ENCODE data around the gene EPB41L4A. TPM values are rescaled to one million over a fixed set of nuclear protein-coding genes. Genes with fewer than 3 reads are reported as not detected.
A peak's percentile ranks its signal among the peaks of the same experiment; 100 is the strongest.

The EPB41L4A gene
- total and polyA plus RNA-seq, 5 experiments from 2014 or later, result 0.06 to 2.9 (median 0.19) TPM; not detected in 1

DNA sequence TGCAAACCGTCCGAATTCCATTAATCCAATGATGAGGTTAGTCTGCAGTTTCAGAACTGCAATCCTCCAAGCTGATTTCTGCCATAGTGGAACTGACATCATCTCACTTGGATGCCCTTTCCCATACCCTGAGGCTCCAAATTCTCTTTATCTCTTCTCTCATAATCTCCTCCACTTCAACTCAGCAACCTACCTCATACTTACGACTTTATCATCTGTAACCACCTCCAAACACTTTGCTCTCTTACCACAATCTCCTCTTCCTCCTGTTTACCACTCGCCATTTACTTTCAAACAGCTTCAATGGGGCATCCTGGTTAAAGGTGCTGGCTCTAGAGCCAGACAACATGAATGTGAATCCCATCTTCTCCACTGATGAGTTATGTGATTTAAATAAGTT is 223.2 kb downstream of the EPB41L4A start:
- no peak overlapping the region for H3K4me3 Mint-ChIP-seq
- H3K27me3 Mint-ChIP-seq, result peaks cover 11 to 22% (median 13%) of the 10 kb centered on the region in 5 donors
- POLR2A ChIA-PET, result no interaction called here
- no peaks in the 10 kb centered on the region for H3K36me3 Mint-ChIP-seq
- no peaks in the 10 kb centered on the region for H3K4me1 Mint-ChIP-seq
- DNase-seq (no peak), ATAC-seq (no peak)
- no peak overlapping the region for H3K27ac Mint-ChIP-seq
- H3K9me3 Mint-ChIP-seq, result no peaks in the 10 kb centered on the region

- Mint-ChIP-seq H3K9me3 (no peaks in the 10 kb centered on the region), H3K4me1 (no peaks in the 10 kb centered on the region), H3K4me3 (no peak overlapping the region), H3K27me3 (peaks cover 11 to 33% (median 17%) of the 10 kb centered on the region in 5 donors), H3K36me3 (no peaks in the 10 kb centered on the region), H3K27ac (no peak overlapping the region)
- ATAC-seq (no peak), DNase-seq (no peak)
- POLR2A ChIA-PET, result no interaction called here
Measured at GRCh38 chr5:112192866-112193265, 226.2 kb downstream of the EPB41L4A start.

DNA sequence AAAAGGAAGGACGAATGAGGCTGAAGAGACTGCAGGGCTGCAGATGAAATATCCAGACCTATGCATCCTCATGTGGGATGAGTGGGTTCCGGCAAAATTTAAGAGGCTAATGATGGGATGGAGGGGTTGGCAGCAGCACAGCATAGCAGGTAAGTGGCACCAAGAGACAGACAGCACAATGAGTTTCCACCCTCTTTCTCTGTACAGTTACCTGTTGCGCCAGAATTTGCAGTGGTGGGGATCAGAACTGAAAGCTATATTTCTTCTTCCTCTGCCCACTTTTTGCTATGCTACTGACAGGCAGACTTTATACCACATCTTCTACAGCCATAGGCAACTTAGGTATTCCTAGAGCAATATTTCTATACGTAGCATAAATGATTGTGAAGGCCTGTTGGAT is 227.0 kb downstream of the EPB41L4A start:
- Mint-ChIP-seq H3K4me1 (no peaks in the 10 kb centered on the region), H3K27ac (no peak overlapping the region), H3K9me3 (no peaks in the 10 kb centered on the region), H3K36me3 (no peaks in the 10 kb centered on the region), H3K4me3 (no peak overlapping the region), H3K27me3 (peaks cover 10 to 40% (median 24%) of the 10 kb centered on the region in 5 donors)
- DNase-seq (no peak), ATAC-seq (no peak)
- POLR2A ChIA-PET, result no interaction called here

GRCh38 chr5:112189391-112189790 is 229.7 kb downstream of the EPB41L4A start:
- POLR2A ChIA-PET, result no interaction called here
- Mint-ChIP-seq H3K9me3 (no peaks in the 10 kb centered on the region), H3K27me3 (peaks cover 10 to 40% (median 26%) of the 10 kb centered on the region in 5 donors), H3K4me3 (no peak overlapping the region), H3K4me1 (no peaks in the 10 kb centered on the region), H3K27ac (no peak overlapping the region), H3K36me3 (no peaks in the 10 kb centered on the region)
- DNase-seq (no peak), ATAC-seq (no peak)

- ATAC-seq (no peak), DNase-seq (peak in 3 of 10 donors; percentile 7 to 9 (median 8))
- peaks cover 12 to 40% (median 26%) of the 10 kb centered on the region in 5 donors for H3K27me3 Mint-ChIP-seq
- POLR2A ChIA-PET, result no interaction called here
- H3K4me1 Mint-ChIP-seq, result no peaks in the 10 kb centered on the region
- H3K36me3 Mint-ChIP-seq, result no peaks in the 10 kb centered on the region
- H3K4me3 Mint-ChIP-seq, result no peak overlapping the region
- no peaks in the 10 kb centered on the region for H3K9me3 Mint-ChIP-seq
- no peak overlapping the region for H3K27ac Mint-ChIP-seq
Measured at GRCh38 chr5:112186401-112186990, 232.6 kb downstream of the EPB41L4A start.

DNA sequence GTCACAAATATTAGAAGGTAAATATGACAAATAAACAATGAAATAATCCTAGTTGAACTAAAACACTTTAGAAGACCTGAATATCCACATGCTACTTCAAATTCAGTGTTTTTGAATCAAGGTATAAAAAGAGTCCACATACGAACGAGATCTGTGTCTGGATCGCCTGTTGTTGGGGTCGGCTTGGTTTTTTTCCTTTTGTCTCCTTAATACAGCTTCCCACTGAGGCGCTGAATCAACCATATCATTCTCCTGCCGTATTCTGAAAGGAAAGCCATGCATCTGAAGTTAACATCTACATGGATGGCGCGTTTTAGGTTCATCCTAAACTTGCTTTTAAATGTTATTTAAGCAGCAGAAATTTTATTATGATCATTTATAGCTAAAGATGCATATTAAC is 235.2 kb downstream of the EPB41L4A start:
- no peak overlapping the region for H3K4me3 Mint-ChIP-seq
- H3K4me1 Mint-ChIP-seq, result no peaks in the 10 kb centered on the region
- POLR2A ChIA-PET, result no interaction called here
- no peaks in the 10 kb centered on the region for H3K36me3 Mint-ChIP-seq
- DNase-seq (no peak), ATAC-seq (no peak)
- no peak overlapping the region for H3K27ac Mint-ChIP-seq
- H3K27me3 Mint-ChIP-seq, result peaks cover 5 to 35% (median 14%) of the 10 kb centered on the region in 5 donors
- H3K9me3 Mint-ChIP-seq, result no peaks in the 10 kb centered on the region

- Mint-ChIP-seq H3K36me3 (no peaks in the 10 kb centered on the region), H3K4me1 (no peaks in the 10 kb centered on the region), H3K4me3 (no peak overlapping the region), H3K27ac (no peak overlapping the region), H3K27me3 (peaks cover 1 to 33% (median 10%) of the 10 kb centered on the region in 5 donors), H3K9me3 (no peaks in the 10 kb centered on the region)
- POLR2A ChIA-PET, result interaction anchor here (0.5 kb wide), 1 partner anchor 1044 kb away, joined by 3 read pairs; no protein-coding TSS in a partner anchor
- ATAC-seq (no peak), DNase-seq (no peak)
Measured at GRCh38 chr5:112183103-112183711, 235.9 kb downstream of the EPB41L4A start.

DNA sequence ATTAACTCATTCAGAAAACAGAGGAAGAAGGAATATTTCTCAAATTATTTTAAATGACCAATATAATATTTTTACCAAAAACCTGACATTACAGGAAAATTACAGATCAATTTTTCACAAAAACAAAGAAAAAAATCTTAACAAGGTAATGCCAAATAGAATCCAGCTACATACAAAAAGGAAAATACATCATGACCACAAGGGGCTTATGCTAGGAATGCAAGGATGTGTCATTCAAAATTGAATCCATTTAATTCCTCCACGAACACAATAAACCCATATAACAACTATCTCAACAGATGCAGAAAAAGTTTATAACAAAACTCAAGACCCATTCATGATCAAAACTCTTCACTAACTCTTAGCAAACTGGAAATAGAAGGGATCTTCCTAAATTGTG is 239.8 kb downstream of the EPB41L4A start:
- H3K27me3 Mint-ChIP-seq, result peaks cover 3 to 23% (median 14%) of the 10 kb centered on the region in 5 donors
- ATAC-seq (no peak), DNase-seq (no peak)
- POLR2A ChIA-PET, result no interaction called here
- no peaks in the 10 kb centered on the region for H3K36me3 Mint-ChIP-seq
- H3K4me1 Mint-ChIP-seq, result peaks cover 0 to 5% (median 1%) of the 10 kb centered on the region in 4 donors
- no peak overlapping the region for H3K27ac Mint-ChIP-seq
- H3K4me3 Mint-ChIP-seq, result no peak overlapping the region
- H3K9me3 Mint-ChIP-seq, result no peaks in the 10 kb centered on the region

GRCh38 chr5:112174959-112175594 is 244.0 kb downstream of the EPB41L4A start:
- Mint-ChIP-seq H3K36me3 (no peaks in the 10 kb centered on the region), H3K4me1 (peaks cover 0 to 5% (median 1%) of the 10 kb centered on the region in 4 donors), H3K27ac (peak overlapping the region in 1 of 10 donors; percentile 26), H3K9me3 (no peaks in the 10 kb centered on the region), H3K27me3 (peaks cover 1 to 14% (median 10%) of the 10 kb centered on the region in 5 donors), H3K4me3 (no peak overlapping the region)
- DNase-seq, result peak in 4 of 10 donors; percentile 18 to 38 (median 34)
- POLR2A ChIA-PET, result interaction anchor here (1.3 kb wide), 1 partner anchor 14 kb away, joined by 5 read pairs; no protein-coding TSS in a partner anchor
- ATAC-seq, result peak; percentile 58 to 61

DNA sequence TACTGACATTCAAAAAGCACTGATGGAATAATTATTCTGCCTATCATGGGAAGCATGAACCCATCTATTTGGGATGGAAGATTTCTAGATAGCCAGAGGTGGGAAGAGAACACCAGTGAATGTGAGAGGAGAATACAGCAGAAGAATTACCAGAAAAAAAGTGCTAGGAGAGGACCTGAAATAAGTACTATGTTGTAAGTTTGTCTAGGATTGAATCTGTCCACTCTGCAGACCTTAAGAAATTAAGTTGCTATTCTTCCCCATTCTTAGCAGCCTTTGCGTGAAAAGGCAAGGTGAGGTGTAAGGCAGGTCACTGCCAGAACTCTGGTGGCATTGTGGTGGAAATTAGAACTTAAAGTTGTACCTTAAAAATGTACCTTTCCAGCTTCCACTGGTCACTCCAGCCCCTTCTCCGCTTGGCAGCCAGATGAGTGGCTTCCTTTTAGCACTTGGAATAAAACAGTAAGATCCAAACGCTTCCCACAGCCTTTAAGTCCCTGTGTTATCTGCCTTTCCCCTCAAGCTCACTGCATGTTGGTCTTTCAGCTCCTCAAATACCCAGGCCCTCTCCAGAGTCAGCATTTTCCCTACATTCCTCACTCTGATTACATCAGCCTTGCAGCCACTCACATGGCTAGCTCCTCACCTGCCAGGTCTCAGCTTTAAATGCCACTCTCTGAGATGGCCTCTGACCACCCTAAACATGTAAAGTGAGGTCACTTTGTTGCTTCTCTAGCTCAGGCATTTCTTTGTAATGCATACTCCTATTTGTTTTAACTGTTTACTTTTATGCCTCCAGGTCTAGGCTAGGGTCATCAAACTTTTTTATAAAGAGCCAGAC is 253.0 kb downstream of the EPB41L4A start:
- Mint-ChIP-seq H3K4me3 (no peak overlapping the region), H3K27ac (peak overlapping the region in 4 of 10 donors; percentile 37 to 84 (median 50))
- ATAC-seq, result no peak

GRCh38 chr5:112165399-112165798 is 253.7 kb downstream of the EPB41L4A start:
- Mint-ChIP-seq H3K4me3 (no peak overlapping the region), H3K4me1 (peaks cover 21 to 28% (median 26%) of the 10 kb centered on the region in 4 donors), H3K27me3 (peaks cover 0 to 2% (median 0%) of the 10 kb centered on the region in 5 donors), H3K9me3 (peaks cover 0 to 2% (median 0%) of the 10 kb centered on the region in 9 donors), H3K36me3 (peaks cover 0 to 64% (median 0%) of the 10 kb centered on the region in 3 donors), H3K27ac (peak overlapping the region in 2 of 10 donors; percentile 8 to 58)
- no peak for DNase-seq
- ATAC-seq, result no peak
- POLR2A ChIA-PET, result no interaction called here

More for the DNA sequence above, 253.0 kb downstream of the EPB41L4A start:
- POLR2A ChIA-PET, result no interaction called here
- Mint-ChIP-seq H3K9me3 (no peaks in the 10 kb centered on the region), H3K27me3 (no peaks in the 10 kb centered on the region), H3K36me3 (peaks cover 0 to 64% (median 0%) of the 10 kb centered on the region in 3 donors), H3K4me1 (peaks cover 17 to 22% (median 22%) of the 10 kb centered on the region in 4 donors)
- DNase-seq, result no peak

DNA sequence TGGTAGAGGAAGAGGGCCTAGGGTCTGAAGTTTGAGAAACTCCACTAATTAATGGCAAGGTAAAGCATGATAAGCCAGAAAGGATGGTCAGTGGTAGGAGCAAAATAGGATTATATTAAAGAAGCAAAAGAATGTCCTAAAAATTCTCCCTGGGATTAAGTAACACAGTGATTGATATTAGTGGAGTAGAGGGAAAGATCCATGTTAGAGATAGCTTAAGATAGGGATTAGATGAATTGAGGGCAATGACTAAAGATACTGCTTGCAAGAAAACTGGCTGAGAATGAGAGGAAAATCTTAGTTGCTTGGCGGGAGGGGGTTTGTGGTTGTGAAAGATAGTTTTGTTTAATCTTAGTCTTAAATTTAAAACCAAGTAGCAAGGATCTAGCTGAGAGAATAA is 255.6 kb downstream of the EPB41L4A start:
- Mint-ChIP-seq H3K4me3 (peak overlapping the region in 4 of 10 donors; percentile 1 to 25 (median 18)), H3K36me3 (peaks cover 0 to 59% (median 0%) of the 10 kb centered on the region in 3 donors), H3K27ac (peak overlapping the region in 6 of 10 donors; percentile 1 to 69 (median 22)), H3K4me1 (peaks cover 24 to 31% (median 30%) of the 10 kb centered on the region in 4 donors), H3K27me3 (peaks cover 0 to 2% (median 0%) of the 10 kb centered on the region in 5 donors), H3K9me3 (peaks cover 0 to 5% (median 0%) of the 10 kb centered on the region in 9 donors)
- ATAC-seq (no peak), DNase-seq (no peak)
- POLR2A ChIA-PET, result no interaction called here

Data from naive thymus-derived CD8-positive, alpha-beta T cell (primary cell).